CD4-positive, alpha-beta T cell treated with Interleukin-6 at 100 ng/mL for 8 hours (primary cell): ENCODE measurements around the gene CCDC92B.

ENCODE experiments used
- DNase-seq: peaks from one replicate; pipeline ENCODE4 v3.0.0-alpha.2; 2020; ENCODE audit warnings: mixed read lengths, low spot score

CCDC92B gene

GRCh38 chr17:2778489-2778888 is 29.0 kb upstream of the CCDC92B start:
- no peak for DNase-seq

GRCh38 chr17:2777242-2777867 is 27.9 kb upstream of the CCDC92B start:
- no peak for DNase-seq

GRCh38 chr17:2776589-2777241 is 27.3 kb upstream of the CCDC92B start:
- no peak for DNase-seq

GRCh38 chr17:2775206-2775605 is 25.8 kb upstream of the CCDC92B start:
- DNase-seq: no peak

- DNase-seq: no peak
Measured at GRCh38 chr17:2770129-2770528, 20.7 kb upstream of the CCDC92B start.

- DNase-seq: no peak
Measured at GRCh38 chr17:2758870-2759269, 9.4 kb upstream of the CCDC92B start.

GRCh38 chr17:2755891-2756724 is 6.7 kb upstream of the CCDC92B start:
- no peak for DNase-seq

- DNase-seq: no peak
Measured at GRCh38 chr17:2751491-2751890, 2.0 kb upstream of the CCDC92B start.

GRCh38 chr17:2750721-2751120 is 1.3 kb upstream of the CCDC92B start:
- no peak for DNase-seq

GRCh38 chr17:2749784-2750181 is 331 bp upstream of the CCDC92B start:
- DNase-seq: peak; percentile 55

- DNase-seq: no peak
Measured at GRCh38 chr17:2745317-2746037, 4.0 kb downstream of the CCDC92B start.

- no peak for DNase-seq
Measured at GRCh38 chr17:2737693-2738092, 11.8 kb downstream of the CCDC92B start.

- no peak for DNase-seq
Measured at GRCh38 chr17:2736956-2737355, 12.5 kb downstream of the CCDC92B start.

GRCh38 chr17:2735896-2736295 is 13.6 kb downstream of the CCDC92B start:
- DNase-seq: no peak

GRCh38 chr17:2734939-2735338 is 14.5 kb downstream of the CCDC92B start:
- DNase-seq: no peak

GRCh38 chr17:2731807-2732206 is 17.6 kb downstream of the CCDC92B start:
- no peak for DNase-seq

- no peak for DNase-seq
Measured at GRCh38 chr17:2730764-2731353, 18.6 kb downstream of the CCDC92B start.

GRCh38 chr17:2724784-2725164 is 24.7 kb downstream of the CCDC92B start:
- DNase-seq: no peak

GRCh38 chr17:2723997-2724783 is 25.3 kb downstream of the CCDC92B start:
- no peak for DNase-seq

- DNase-seq: no peak
Measured at GRCh38 chr17:2723505-2723996, 25.9 kb downstream of the CCDC92B start.

- no peak for DNase-seq
Measured at GRCh38 chr17:2722611-2723010, 26.8 kb downstream of the CCDC92B start.
